ENCODE data around the gene CEBPB. TPM values are rescaled to one million over a fixed set of nuclear protein-coding genes. Genes with fewer than 3 reads are reported as not detected.

The CEBPB gene
- polyA plus RNA-seq, 1 donor (not counting 4 experiments of a cell fraction or from before 2014, with no cell fraction given): 15.8 TPM

GRCh38 chr20:50198180-50198666, 7.6 kb downstream of the CEBPB start:
- peaks cover 0 to 11% of the 10 kb centered on the region in 2 experiments for H3K36me3 ChIP-seq (ENCODE audit: control insufficient read depth in 2 of 2, extremely low read depth in 1 of 2, insufficient read depth in 2 of 2, low read length in 2 of 2)
- DNase-seq (ENCODE audit: low read depth, low spot score) (no peak), FAIRE-seq (no peak)
- no peak overlapping the region for H3K9ac ChIP-seq (ENCODE audit: control insufficient read depth, extremely low read depth, insufficient read depth, low read length)
- H3K9me1 ChIP-seq (ENCODE audit: control insufficient read depth, extremely low read depth, insufficient read depth, low read length): no peaks in the 10 kb centered on the region
- peaks cover 18% of the 10 kb centered on the region for H4K20me1 ChIP-seq (ENCODE audit: control insufficient read depth, extremely low read depth, insufficient read depth, low read length)
- dilution Hi-C loops (cut with MboI; ENCODE audit: extremely low pct_ligation_motif_present, low sequenced_read_pairs): no loop called here
- H3K27me3 ChIP-seq (ENCODE audit: control insufficient read depth, extremely low read depth, insufficient read depth, low read length): no peaks in the 10 kb centered on the region
- no peak overlapping the region for H3K4me3 ChIP-seq (ENCODE audit: control insufficient read depth in 2 of 3, extremely low read depth in 1 of 3, insufficient read depth in 2 of 3, low read depth in 1 of 3, low read length in 3 of 3)
- TF ChIP-seq, protein P1, sequence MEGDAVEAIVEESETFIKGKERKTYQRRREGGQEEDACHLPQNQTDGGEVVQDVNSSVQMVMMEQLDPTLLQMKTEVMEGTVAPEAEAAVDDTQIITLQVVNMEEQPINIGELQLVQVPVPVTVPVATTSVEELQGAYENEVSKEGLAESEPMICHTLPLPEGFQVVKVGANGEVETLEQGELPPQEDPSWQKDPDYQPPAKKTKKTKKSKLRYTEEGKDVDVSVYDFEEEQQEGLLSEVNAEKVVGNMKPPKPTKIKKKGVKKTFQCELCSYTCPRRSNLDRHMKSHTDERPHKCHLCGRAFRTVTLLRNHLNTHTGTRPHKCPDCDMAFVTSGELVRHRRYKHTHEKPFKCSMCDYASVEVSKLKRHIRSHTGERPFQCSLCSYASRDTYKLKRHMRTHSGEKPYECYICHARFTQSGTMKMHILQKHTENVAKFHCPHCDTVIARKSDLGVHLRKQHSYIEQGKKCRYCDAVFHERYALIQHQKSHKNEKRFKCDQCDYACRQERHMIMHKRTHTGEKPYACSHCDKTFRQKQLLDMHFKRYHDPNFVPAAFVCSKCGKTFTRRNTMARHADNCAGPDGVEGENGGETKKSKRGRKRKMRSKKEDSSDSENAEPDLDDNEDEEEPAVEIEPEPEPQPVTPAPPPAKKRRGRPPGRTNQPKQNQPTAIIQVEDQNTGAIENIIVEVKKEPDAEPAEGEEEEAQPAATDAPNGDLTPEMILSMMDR (optimal IDR thresholded peaks at IDR 0.05 in 1 of 3, IDR thresholded peaks at IDR 0.05 in 1 of 3, conservative IDR thresholded peaks at IDR 0.05 in 1 of 3; ENCODE audit: extremely low read depth in 1 of 3, insufficient read depth in 2 of 3, low read length in 3 of 3): no peak
- TF ChIP-seq EZH2 (IDR thresholded peaks at IDR 0.05; ENCODE audit: low read length): no peak
- H3K79me2 ChIP-seq (ENCODE audit: control insufficient read depth, insufficient read depth, low read length): peaks cover 11% of the 10 kb centered on the region
- peaks cover 12% of the 10 kb centered on the region for H3K4me1 ChIP-seq (ENCODE audit: control insufficient read depth, extremely low read depth, insufficient read depth, low read length)
- no peaks in the 10 kb centered on the region for H3K9me3 ChIP-seq (ENCODE audit: control insufficient read depth, low read depth, low read length)
- no peak overlapping the region for H3K27ac ChIP-seq (ENCODE audit: control insufficient read depth, insufficient read depth, low read length)
- no peak overlapping the region for H3K4me2 ChIP-seq (ENCODE audit: control insufficient read depth, extremely low read depth, insufficient read depth, low read depth, low read length)
- no peak overlapping the region for H2AFZ ChIP-seq (ENCODE audit: control insufficient read depth, low read length)

- FAIRE-seq: no peak
Measured at GRCh38 chr20:50198716-50199115, 8.1 kb downstream of the CEBPB start.

More at GRCh38 chr20:50198716-50199115, 8.1 kb downstream of the CEBPB start:
- Histone ChIP-seq H3K9me3 (ENCODE audit: control insufficient read depth, low read depth, low read length) (no peaks in the 10 kb centered on the region), H3K4me3 (ENCODE audit: control insufficient read depth in 2 of 3, extremely low read depth in 1 of 3, insufficient read depth in 2 of 3, low read depth in 1 of 3, low read length in 3 of 3) (no peak overlapping the region), H4K20me1 (ENCODE audit: control insufficient read depth, extremely low read depth, insufficient read depth, low read length) (peaks cover 14% of the 10 kb centered on the region), H3K4me2 (ENCODE audit: control insufficient read depth, extremely low read depth, insufficient read depth, low read depth, low read length) (no peak overlapping the region), H3K27me3 (ENCODE audit: control insufficient read depth, extremely low read depth, insufficient read depth, low read length) (no peaks in the 10 kb centered on the region), H3K36me3 (ENCODE audit: control insufficient read depth in 2 of 2, extremely low read depth in 1 of 2, insufficient read depth in 2 of 2, low read length in 2 of 2) (peaks cover 0 to 7% of the 10 kb centered on the region in 2 experiments), H3K4me1 (ENCODE audit: control insufficient read depth, extremely low read depth, insufficient read depth, low read length) (peaks cover 8% of the 10 kb centered on the region), H3K79me2 (ENCODE audit: control insufficient read depth, insufficient read depth, low read length) (peaks cover 6% of the 10 kb centered on the region), H3K27ac (ENCODE audit: control insufficient read depth, insufficient read depth, low read length) (no peak overlapping the region), H2AFZ (ENCODE audit: control insufficient read depth, low read length) (no peak overlapping the region), H3K9me1 (ENCODE audit: control insufficient read depth, extremely low read depth, insufficient read depth, low read length) (no peaks in the 10 kb centered on the region), H3K9ac (ENCODE audit: control insufficient read depth, extremely low read depth, insufficient read depth, low read length) (no peak overlapping the region)
- TF ChIP-seq, protein P1 (optimal IDR thresholded peaks at IDR 0.05 in 1 of 3, IDR thresholded peaks at IDR 0.05 in 1 of 3, conservative IDR thresholded peaks at IDR 0.05 in 1 of 3; ENCODE audit: extremely low read depth in 1 of 3, insufficient read depth in 2 of 3, low read length in 3 of 3): no peak
- TF ChIP-seq EZH2 (IDR thresholded peaks at IDR 0.05; ENCODE audit: low read length): no peak
- no peak for DNase-seq (ENCODE audit: low read depth, low spot score)
- dilution Hi-C loops (cut with MboI; ENCODE audit: extremely low pct_ligation_motif_present, low sequenced_read_pairs): no loop called here
